ENCODE measurements around the gene PMM2.

PMM2 gene

DNA sequence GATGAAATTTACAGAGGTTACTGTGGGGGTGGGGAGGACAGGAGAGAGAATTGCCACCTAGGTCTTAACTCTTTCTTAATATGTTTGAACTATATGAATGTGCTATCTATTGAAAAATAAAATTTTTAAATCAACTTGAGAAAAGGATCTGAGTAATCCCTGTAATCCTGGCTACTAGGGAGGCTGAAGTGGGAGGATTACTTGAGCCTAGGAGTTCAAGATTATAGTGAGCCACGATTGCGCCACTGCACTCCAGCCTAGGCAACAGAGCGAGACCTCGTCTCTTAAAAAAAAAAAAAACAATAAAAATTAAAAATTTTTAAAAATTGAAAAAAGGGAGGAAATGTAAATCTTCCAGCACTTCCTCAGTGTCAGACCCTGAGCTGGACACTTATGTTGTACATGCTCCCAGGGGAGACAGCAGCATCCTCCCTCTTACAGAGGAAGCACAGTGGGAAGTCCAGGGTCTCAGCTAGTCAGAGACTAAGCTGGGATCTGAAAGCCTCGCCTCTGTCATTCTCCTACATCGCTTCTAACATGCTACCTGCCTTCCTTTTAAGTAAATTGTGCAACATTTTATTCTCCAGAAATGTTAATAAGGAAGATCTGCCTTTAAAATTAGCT, 21.9 kb downstream of the PMM2 start:
- Histone ChIP-seq H3K9me2 (ENCODE audit: low read depth, low read length) (no peaks in the 10 kb centered on the region), H3K9me3 (ENCODE audit: low read length) (no peaks in the 10 kb centered on the region; the same call in none of the 2 replicates), H3K4me3 (ENCODE audit: low read depth, low read length, poor library complexity, severe bottlenecking) (no peak overlapping the region), H3F3A (ENCODE audit: insufficient read depth, low read length) (no peaks in the 10 kb centered on the region), H3K4me1 (ENCODE audit: insufficient read depth, low read length, severe bottlenecking) (no peaks in the 10 kb centered on the region), H3K9ac (ENCODE audit: low read length) (no peak overlapping the region), H3K79me2 (ENCODE audit: insufficient read depth, low read length) (no peaks in the 10 kb centered on the region), H3K4me2 (ENCODE audit: low read length) (no peak overlapping the region), H3K27me3 (ENCODE audit: insufficient read depth, low read length) (no peaks in the 10 kb centered on the region), H2AFZ (ENCODE audit: low read length) (no peak overlapping the region), H3K36me3 (ENCODE audit: insufficient read depth, low read length) (peaks cover 96% of the 10 kb centered on the region), H3K27ac (ENCODE audit: low read depth, low read length, poor library complexity, severe bottlenecking) (no peak overlapping the region), H4K20me1 (ENCODE audit: insufficient read depth, low read length) (no peaks in the 10 kb centered on the region)
- no peak for TF ChIP-seq CTCF (IDR thresholded peaks at IDR 0.05; ENCODE audit: low read length)
- no peak for TF ChIP-seq EZH2 (IDR thresholded peaks at IDR 0.05; ENCODE audit: borderline replicate concordance, low read length)

GRCh38 chr16:8822403-8822802, 24.8 kb downstream of the PMM2 start:
- TF ChIP-seq EZH2 (IDR thresholded peaks at IDR 0.05; ENCODE audit: borderline replicate concordance, low read length) (no peak), CTCF (IDR thresholded peaks at IDR 0.05; ENCODE audit: low read length) (no peak)
- no peaks in the 10 kb centered on the region for H3K9me2 ChIP-seq (ENCODE audit: low read depth, low read length)
- no peaks in the 10 kb centered on the region; the same call in none of the 2 replicates for H3K9me3 ChIP-seq (ENCODE audit: low read length)
- no peaks in the 10 kb centered on the region for H3K4me1 ChIP-seq (ENCODE audit: insufficient read depth, low read length, severe bottlenecking)
- H3K4me3 ChIP-seq (ENCODE audit: low read depth, low read length, poor library complexity, severe bottlenecking), result no peak overlapping the region
- H3K79me2 ChIP-seq (ENCODE audit: insufficient read depth, low read length), result no peaks in the 10 kb centered on the region
- peaks cover 83% of the 10 kb centered on the region for H3K36me3 ChIP-seq (ENCODE audit: insufficient read depth, low read length)
- no peak overlapping the region for H3K4me2 ChIP-seq (ENCODE audit: low read length)
- no peaks in the 10 kb centered on the region for H3F3A ChIP-seq (ENCODE audit: insufficient read depth, low read length)
- no peak overlapping the region for H3K9ac ChIP-seq (ENCODE audit: low read length)
- no peak overlapping the region for H2AFZ ChIP-seq (ENCODE audit: low read length)
- no peaks in the 10 kb centered on the region for H3K27me3 ChIP-seq (ENCODE audit: insufficient read depth, low read length)
- no peaks in the 10 kb centered on the region for H4K20me1 ChIP-seq (ENCODE audit: insufficient read depth, low read length)
- H3K27ac ChIP-seq (ENCODE audit: low read depth, low read length, poor library complexity, severe bottlenecking), result no peak overlapping the region

- H3K79me2 ChIP-seq (ENCODE audit: insufficient read depth, low read length), result no peaks in the 10 kb centered on the region
- H3K9ac ChIP-seq (ENCODE audit: low read length), result no peak overlapping the region
- no peak overlapping the region for H2AFZ ChIP-seq (ENCODE audit: low read length)
- peaks cover 3% of the 10 kb centered on the region for H3K4me1 ChIP-seq (ENCODE audit: insufficient read depth, low read length, severe bottlenecking)
- H3F3A ChIP-seq (ENCODE audit: insufficient read depth, low read length), result no peaks in the 10 kb centered on the region
- no peaks in the 10 kb centered on the region; the same call in none of the 2 replicates for H3K9me3 ChIP-seq (ENCODE audit: low read length)
- TF ChIP-seq EZH2 (IDR thresholded peaks at IDR 0.05; ENCODE audit: borderline replicate concordance, low read length), result no peak
- TF ChIP-seq CTCF (IDR thresholded peaks at IDR 0.05; ENCODE audit: low read length), result no peak
- H3K4me2 ChIP-seq (ENCODE audit: low read length), result no peak overlapping the region
- no peak overlapping the region for H3K27ac ChIP-seq (ENCODE audit: low read depth, low read length, poor library complexity, severe bottlenecking)
- no peaks in the 10 kb centered on the region for H4K20me1 ChIP-seq (ENCODE audit: insufficient read depth, low read length)
- H3K9me2 ChIP-seq (ENCODE audit: low read depth, low read length), result no peaks in the 10 kb centered on the region
- no peak overlapping the region for H3K4me3 ChIP-seq (ENCODE audit: low read depth, low read length, poor library complexity, severe bottlenecking)
- H3K27me3 ChIP-seq (ENCODE audit: insufficient read depth, low read length), result no peaks in the 10 kb centered on the region
- H3K36me3 ChIP-seq (ENCODE audit: insufficient read depth, low read length), result peaks cover 80% of the 10 kb centered on the region
These were observed 28.7 kb downstream of the PMM2 start for GRCh38 chr16:8826278-8826879.

Data from OCI-LY1 (cell line).